Pancreas (tissue), 10 donors: ENCODE data around the gene SCARF2. TPM values are rescaled to one million over a fixed set of nuclear protein-coding genes. Genes with fewer than 3 reads are reported as not detected.
"Not testable (repeated sequence)": the region's sequence is repeated elsewhere in the genome, so short reads cannot be mapped to it uniquely, and the experiment has no call there.

Experiments
- ATAC-seq, 4 donors: fragments of 200-7000 bp; cut with Tn5 transposase; one replicate each; pipeline versions ENCODE4 v1.8.0 to v1.9.1; 2020; ENCODE audit warnings: mild to moderate bottlenecking in 4 of 4, moderate library complexity in 4 of 4
- DNase-seq, 6 donors: peaks; one replicate each; pipeline ENCODE4 v3.0.0-alpha.2; 2020
- FAIRE-seq: peaks from 2 replicates; lab custom pipeline; 2012; peaks lifted over from hg19 to GRCh38; lab: Jason Lieb, UNC
- H3K27ac ChIP-seq, 4 donors: fragments of 200-600 bp; sonication (generic); 1 replicate in 3 of 4; 2 replicates in 1 of 4; pipeline versions ENCODE4 v1.5.0 to v1.8.0; 2020
- H3K27me3 ChIP-seq, 4 donors: fragments of 200-600 bp; one replicate each; pipeline ENCODE4 v1.8.0; 2021
- H3K36me3 ChIP-seq, 3 donors: fragments of 200-600 bp; sonication (generic) in 1 of 3; one replicate each; pipeline versions ENCODE4 v1.5.0 to v1.8.0; 2020 to 2021
- H3K4me1 ChIP-seq, 3 donors: fragments of 200-600 bp; one replicate each; pipeline ENCODE4 v1.8.0; 2021
- H3K4me3 ChIP-seq, 4 donors: fragments of 200-600 bp; sonication (generic) in 2 of 4; one replicate each; pipeline versions ENCODE4 v1.5.0 to v1.8.0; 2020 to 2021
- H3K9me3 ChIP-seq, 4 donors: fragments of 200-600 bp; one replicate each; pipeline ENCODE4 v1.8.0; 2021
- WGBS, 2 donors: extraction: QIAGEN DNeasy Blood & Tissue Kit; methylation state at CpG; one replicate each; pipeline ENCODE4 v1.1.7; 2013; 5-methylcytosine and 5-hydroxymethylcytosine counted together
- intact Hi-C, 3 donors: fragments of 100-400 bp; cut with DNase I; formaldehyde crosslinking; loops; one replicate each; pipeline versions ENCODE4 v1.11.1 to v1.14.2; 2022
- polyA plus RNA-seq, 2 donors: library from polyadenylated mRNA; stranded (reverse); fragments of 200-250 nt; gene quantifications; one replicate each; pipeline ENCODE4 v1.2.3, GENCODE V29; 2013
- total RNA-seq, 6 donors: library from RNA; stranded (reverse); fragmentation: NEBNext Ultra II Directional in 4 of 6; extraction: Animal tissue kit (Norgen Biotek cat#: 25700) in 4 of 6; gene quantifications; one replicate each; pipeline versions ENCODE4 v1.2.1 to v1.2.4, GENCODE V29; 2021 to 2023
- TF ChIP-seq, protein P1 (sequence below), 4 donors: fragments of 200-600 bp; sonication (generic) in 3 of 4; IDR thresholded peaks; one replicate each; pipeline versions ENCODE4 v1.5.0 to v1.8.0; 2021; ENCODE audit warnings: antibody characterized with exemption in 4 of 4
- donor health status: healthy with polysubstance abuse.
- donor health status: DM: no; HTN: no; CAD: no; lungs with moderate emphysema.
- donor health status: DM: no; HTN: no; CAD: no.
- donor health status: control.
- donor health status: control.
- donor health status: Bipolar disorder and iron deficiency.
- donor health status: DM: yes; HTN: yes; CAD: no.
- donor health status: DM: no; HTN: no; CAD: no.
- donor health status: DM: no; HTN: no; CAD: no.
- donor health status: DM: yes; HTN: yes; CAD: no.

Gene SCARF2
- total and polyA plus RNA-seq, 8 donors: 1.1 to 5.2 (median 1.5) TPM

DNA sequence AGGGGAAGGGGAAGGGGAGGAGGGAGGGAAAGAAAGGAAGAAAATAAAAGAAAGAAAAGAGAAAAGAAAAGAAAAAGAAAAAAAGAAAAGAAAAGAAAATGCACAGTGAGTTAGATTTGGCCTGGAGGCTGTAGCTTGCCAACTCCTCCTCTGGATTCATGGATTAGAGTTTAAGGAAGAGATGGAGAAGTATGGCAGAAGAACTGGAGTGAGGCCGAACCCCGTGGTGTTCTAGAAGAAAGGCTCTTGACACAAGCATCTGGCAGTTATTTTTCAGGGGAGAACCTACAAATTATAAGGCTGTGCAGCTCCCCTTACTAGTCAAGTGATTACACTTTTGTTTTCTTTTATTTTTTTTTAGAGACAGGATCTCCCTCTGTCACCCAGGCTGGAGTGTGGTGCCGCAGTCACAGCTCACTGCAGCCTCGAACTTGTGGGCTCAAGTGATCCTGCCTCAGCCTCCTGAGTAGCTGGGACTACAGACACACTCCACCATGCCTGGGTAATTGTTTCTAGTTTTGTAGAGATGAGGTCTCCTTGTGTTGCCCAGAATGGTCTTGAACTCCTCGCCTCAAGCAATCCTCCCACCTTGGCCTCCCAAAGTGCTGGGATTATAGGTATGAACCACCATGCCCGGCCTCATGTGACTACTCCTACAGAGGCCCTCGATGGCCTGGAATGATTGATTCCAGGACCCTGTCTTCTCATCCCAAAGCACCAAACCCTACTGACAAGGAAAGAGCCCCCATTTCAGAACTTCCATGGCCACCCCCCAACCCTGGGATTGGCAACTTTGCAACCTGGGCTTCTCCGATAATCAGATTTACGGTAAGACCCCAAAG lies 24.2 kb downstream of the SCARF2 start:
- TF ChIP-seq, protein P1, sequence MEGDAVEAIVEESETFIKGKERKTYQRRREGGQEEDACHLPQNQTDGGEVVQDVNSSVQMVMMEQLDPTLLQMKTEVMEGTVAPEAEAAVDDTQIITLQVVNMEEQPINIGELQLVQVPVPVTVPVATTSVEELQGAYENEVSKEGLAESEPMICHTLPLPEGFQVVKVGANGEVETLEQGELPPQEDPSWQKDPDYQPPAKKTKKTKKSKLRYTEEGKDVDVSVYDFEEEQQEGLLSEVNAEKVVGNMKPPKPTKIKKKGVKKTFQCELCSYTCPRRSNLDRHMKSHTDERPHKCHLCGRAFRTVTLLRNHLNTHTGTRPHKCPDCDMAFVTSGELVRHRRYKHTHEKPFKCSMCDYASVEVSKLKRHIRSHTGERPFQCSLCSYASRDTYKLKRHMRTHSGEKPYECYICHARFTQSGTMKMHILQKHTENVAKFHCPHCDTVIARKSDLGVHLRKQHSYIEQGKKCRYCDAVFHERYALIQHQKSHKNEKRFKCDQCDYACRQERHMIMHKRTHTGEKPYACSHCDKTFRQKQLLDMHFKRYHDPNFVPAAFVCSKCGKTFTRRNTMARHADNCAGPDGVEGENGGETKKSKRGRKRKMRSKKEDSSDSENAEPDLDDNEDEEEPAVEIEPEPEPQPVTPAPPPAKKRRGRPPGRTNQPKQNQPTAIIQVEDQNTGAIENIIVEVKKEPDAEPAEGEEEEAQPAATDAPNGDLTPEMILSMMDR (IDR thresholded peaks at IDR 0.05): no peak
- H3K36me3 ChIP-seq: no peaks in the 10 kb centered on the region
- no peak overlapping the region for H3K4me3 ChIP-seq
- intact Hi-C loops: no loop called here
- 82 to 91% methylated on average over 9 of the region's 9 CpGs for WGBS, 2 donors
- no peak overlapping the region for H3K27ac ChIP-seq
- DNase-seq: no peak
- no peaks in the 10 kb centered on the region for H3K9me3 ChIP-seq
- no peak for ATAC-seq
- no peak for FAIRE-seq
- H3K27me3 ChIP-seq: no peaks in the 10 kb centered on the region
- no peaks in the 10 kb centered on the region for H3K4me1 ChIP-seq

DNA sequence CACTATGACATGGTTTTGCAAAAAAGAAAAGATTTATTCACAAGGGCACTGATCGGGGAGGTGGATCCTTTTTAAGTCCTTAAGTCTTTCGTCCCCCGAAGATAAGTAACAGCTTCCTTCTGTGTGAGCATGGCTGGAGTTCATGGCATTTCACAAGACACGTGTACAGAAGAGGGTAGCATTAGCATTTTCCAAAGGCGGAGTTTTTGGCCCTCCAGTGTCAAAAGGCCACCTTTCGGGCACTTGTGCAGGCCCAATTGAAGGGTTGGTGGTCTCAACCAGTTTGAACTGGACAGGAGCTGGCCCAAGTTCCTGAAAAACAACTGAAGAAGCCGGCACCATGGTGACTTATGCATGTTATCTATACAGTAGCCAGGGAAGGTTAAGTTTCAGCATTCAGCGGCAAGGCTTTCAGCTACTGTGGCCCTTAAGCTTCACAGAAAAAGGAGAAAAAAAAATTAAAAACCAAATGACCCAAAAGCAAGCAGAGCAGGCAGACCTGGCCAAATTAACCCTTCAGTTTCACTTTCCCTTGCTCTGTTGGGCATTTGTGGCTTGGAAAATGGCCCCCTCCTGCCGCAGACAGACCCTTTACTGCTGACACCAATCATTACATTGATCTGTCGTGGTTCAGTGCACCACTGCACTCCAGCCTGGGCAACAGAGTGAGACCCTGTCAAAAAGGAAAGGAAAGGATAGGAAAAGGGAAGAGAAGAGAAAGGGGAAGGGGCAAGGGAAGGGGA lies 25.0 kb downstream of the SCARF2 start:
- Histone ChIP-seq H3K27ac (no peak overlapping the region), H3K27me3 (no peaks in the 10 kb centered on the region), H3K9me3 (no peaks in the 10 kb centered on the region), H3K36me3 (no peaks in the 10 kb centered on the region), H3K4me3 (no peak overlapping the region), H3K4me1 (no peaks in the 10 kb centered on the region)
- no peak for ATAC-seq
- TF ChIP-seq, protein P1 (IDR thresholded peaks at IDR 0.05): no peak
- WGBS, 2 donors: 66% methylated on average over 10 of the region's 10 CpGs
- FAIRE-seq: no peak
- intact Hi-C loops: no loop called here
- no peak for DNase-seq

DNA sequence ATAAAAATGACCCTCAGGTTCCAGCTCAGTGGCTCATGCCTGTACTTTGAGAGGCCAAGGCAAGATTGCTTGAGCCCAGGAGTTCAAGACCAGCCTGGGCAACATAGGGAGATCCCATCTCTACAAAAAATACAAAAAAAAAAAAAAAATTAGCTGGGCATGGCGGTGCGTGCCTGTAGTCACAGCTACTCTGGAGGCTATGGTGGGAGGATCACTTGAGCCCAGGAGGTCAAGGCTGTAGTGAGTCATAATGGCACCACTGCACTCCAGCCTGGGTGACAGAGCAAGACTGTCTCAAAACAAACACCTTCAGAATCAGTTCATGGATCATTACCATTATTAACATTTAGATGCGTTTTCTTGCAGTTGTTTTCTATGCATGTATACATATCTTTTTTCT lies 28.2 kb downstream of the SCARF2 start:
- H3K27ac ChIP-seq, intact Hi-C loops, DNase-seq, H3K4me3 ChIP-seq, FAIRE-seq, H3K27me3 ChIP-seq, H3K4me1 ChIP-seq, ATAC-seq, H3K9me3 ChIP-seq: not testable (repeated sequence)
- H3K36me3 ChIP-seq: peaks cover 0 to 20% (median 0%) of the 10 kb centered on the region in 3 donors
- WGBS, 2 donors: 95 to 97% methylated on average over 3 of the region's 3 CpGs

DNA sequence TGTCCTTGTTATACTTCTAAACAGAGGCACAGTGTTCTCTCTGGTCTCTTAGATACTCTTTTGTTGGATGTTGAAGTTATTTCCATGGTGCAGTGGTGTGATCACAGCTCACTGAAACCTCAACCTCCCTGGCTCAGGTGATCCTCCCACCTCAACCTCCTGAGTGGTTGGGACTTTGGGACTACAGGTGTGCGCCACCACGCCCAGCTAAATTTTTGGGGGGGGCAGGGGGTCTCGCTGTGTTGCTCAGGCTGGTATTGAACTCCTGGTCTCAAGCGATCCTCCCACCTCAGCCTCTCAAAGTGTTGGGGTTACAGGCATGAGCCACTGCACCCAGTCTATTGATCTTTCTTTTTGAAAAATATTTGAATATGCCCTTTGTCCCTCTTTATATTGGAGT lies 28.7 kb downstream of the SCARF2 start:
- no peaks in the 10 kb centered on the region for H3K9me3 ChIP-seq
- intact Hi-C loops: no loop called here

DNA sequence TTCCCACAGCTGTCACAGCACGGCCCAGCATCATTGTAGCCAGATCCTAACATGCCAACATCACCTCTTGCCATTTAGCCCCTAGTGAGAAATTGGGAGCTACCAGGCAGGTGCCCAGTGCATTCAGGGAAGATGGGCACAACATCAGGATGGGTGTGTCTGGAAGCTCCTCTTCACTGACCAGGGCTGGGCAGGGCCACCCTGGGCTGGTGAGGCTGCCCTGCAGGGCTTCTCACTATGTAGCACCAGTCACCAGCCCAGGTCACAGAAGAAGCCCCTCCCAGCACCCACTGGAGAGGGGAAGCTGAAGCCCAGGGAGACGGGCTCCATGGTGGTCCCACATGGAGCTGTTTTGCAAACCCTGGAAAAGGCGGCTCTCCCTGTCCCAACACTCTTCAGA lies 29.8 kb downstream of the SCARF2 start:
- peaks cover 0 to 20% (median 0%) of the 10 kb centered on the region in 3 donors for H3K36me3 ChIP-seq
- DNase-seq: peak in 1 of 6 donors; percentile 3
- intact Hi-C loops: no loop called here

More for the DNA sequence above, 28.7 kb downstream of the SCARF2 start:
- Histone ChIP-seq H3K27me3 (no peaks in the 10 kb centered on the region), H3K4me1 (no peaks in the 10 kb centered on the region), H3K36me3 (peaks cover 0 to 20% (median 0%) of the 10 kb centered on the region in 3 donors), H3K27ac (no peak overlapping the region), H3K4me3 (no peak overlapping the region)
- TF ChIP-seq, protein P1 (IDR thresholded peaks at IDR 0.05): no peak
- whole genome bisulfite sequencing, 2 donors: 88 to 100% methylated on average over 4 of the region's 4 CpGs
- DNase-seq (peak in 1 of 6 donors; percentile 4), ATAC-seq (no peak), FAIRE-seq (no peak)

More for the DNA sequence above, 29.8 kb downstream of the SCARF2 start:
- ATAC-seq (no peak), FAIRE-seq (no peak)
- Histone ChIP-seq H3K27ac (no peak overlapping the region), H3K4me3 (no peak overlapping the region), H3K4me1 (no peaks in the 10 kb centered on the region), H3K9me3 (no peaks in the 10 kb centered on the region), H3K27me3 (no peaks in the 10 kb centered on the region)
- TF ChIP-seq, protein P1 (IDR thresholded peaks at IDR 0.05): no peak
- 86% methylated on average over 3 of the region's 3 CpGs for whole genome bisulfite sequencing, 2 donors
